Endothelial cell of umbilical vein (primary cell): ENCODE data around the gene SLC10A7. TPM values are rescaled to one million over a fixed set of nuclear protein-coding genes. Genes with fewer than 3 reads are reported as not detected.

Experiments used
- BruUV-seq: library from RNA; stranded (reverse); fragments of 400-500 nt; replicated peaks from 2 replicates; lab custom pipeline; 2021; lab: Mats Ljungman, UMichigan
- CTCF ChIA-PET: fragments of 300-600, 350-600 bp; sonication (Branson Sonifier 250); formaldehyde crosslinking; loops from one replicate; lab custom pipeline; 2021; ENCODE audit warnings: antibody characterized with exemption, inconsistent platforms; lab: Charles Lee
- POLR2A ChIA-PET: fragments of 300-600, 350-600 bp; sonication (Branson Sonifier 250); formaldehyde crosslinking; loops from one replicate; lab custom pipeline; 2021; ENCODE audit warnings: antibody characterized with exemption, inconsistent platforms; lab: Charles Lee
- DNase-seq: peaks from one replicate; pipeline ENCODE4 v3.0.0-alpha.2; 2011; ENCODE audit warnings: low read depth, low spot score
- FAIRE-seq: peaks from 2 replicates; lab custom pipeline; 2011; peaks lifted over from hg19 to GRCh38; lab: Jason Lieb, UNC
- H2AFZ ChIP-seq: 2 replicates; pipeline ENCODE4 v1.6.0; 2012; ENCODE audit warnings: low read depth, low read length, control low read depth, inconsistent platforms
- H3K27ac ChIP-seq: 2 replicates; pipeline ENCODE4 v1.5.1; 2011; ENCODE audit warnings: low read depth, mild to moderate bottlenecking, control low read depth, low read length, moderate library complexity; ENCODE audit not compliant: insufficient read depth
- H3K27me3 ChIP-seq, 2 experiments: 2 replicates each; pipeline versions ENCODE4 v1.6.0 to v1.6.1; 2011; ENCODE audit warnings: low read length in 2 of 2, mixed read lengths in 1 of 2; ENCODE audit not compliant: control insufficient read depth in 2 of 2, insufficient read depth in 2 of 2
- H3K36me3 ChIP-seq, 2 experiments: 2 replicates in 1 of 2; 3 replicates in 1 of 2; pipeline ENCODE4 v1.5.1; 2011; ENCODE audit warnings: low read length in 2 of 2, mild to moderate bottlenecking in 1 of 2, moderate library complexity in 1 of 2; ENCODE audit not compliant: control insufficient read depth in 2 of 2, insufficient read depth in 2 of 2; ENCODE audit errors: extremely low read depth in 1 of 2
- H3K4me1 ChIP-seq: 3 replicates; pipeline ENCODE4 v1.5.1; 2011; ENCODE audit warnings: mild to moderate bottlenecking, low read length; ENCODE audit not compliant: control insufficient read depth, insufficient read depth; ENCODE audit errors: extremely low read depth
- H3K4me2 ChIP-seq: 2 replicates; pipeline ENCODE4 v1.6.1; 2011; ENCODE audit warnings: low read length, control low read depth, mixed read lengths; ENCODE audit not compliant: insufficient read depth
- H3K4me3 ChIP-seq, 3 experiments: fragments of 200-600 bp in 1 of 3; sonication (generic), shearing (Covaris generic) in 1 of 3; replicated peaks in 1 of 3; 2 replicates each; pipeline ENCODE4 v1.5.1; 2011 to 2016; ENCODE audit warnings: control low read depth in 3 of 3, low read length in 3 of 3, mild to moderate bottlenecking in 2 of 3, inconsistent platforms in 1 of 3, low read depth in 1 of 3, moderate library complexity in 1 of 3; ENCODE audit not compliant: insufficient read depth in 1 of 3
- H3K79me2 ChIP-seq: 2 replicates; pipeline ENCODE4 v1.6.0; 2012; ENCODE audit warnings: low read length, inconsistent platforms; ENCODE audit not compliant: control insufficient read depth, insufficient read depth
- H3K9ac ChIP-seq: replicated peaks from 2 replicates; pipeline ENCODE3; 2011; ENCODE audit warnings: low read length, control low read depth; ENCODE audit not compliant: insufficient read depth; ENCODE audit errors: extremely low read depth
- H3K9me1 ChIP-seq: replicated peaks from 3 replicates; pipeline ENCODE4 v1.6.0; 2011; ENCODE audit warnings: mild to moderate bottlenecking, low read length; ENCODE audit not compliant: control insufficient read depth, insufficient read depth; ENCODE audit errors: extremely low read depth
- H3K9me3 ChIP-seq: replicated peaks from 2 replicates; pipeline ENCODE4 v1.5.1; 2012; ENCODE audit warnings: low read length, inconsistent platforms; ENCODE audit not compliant: control insufficient read depth, insufficient read depth
- H4K20me1 ChIP-seq: replicated peaks from 2 replicates; pipeline ENCODE3; 2011; ENCODE audit warnings: mild to moderate bottlenecking, low read length; ENCODE audit not compliant: control insufficient read depth, insufficient read depth; ENCODE audit errors: extremely low read depth
- EZH2 ChIP-seq: IDR thresholded peaks from 2 replicates; pipeline ENCODE4 v1.6.1; 2012; ENCODE audit warnings: borderline replicate concordance, low read depth, mild to moderate bottlenecking, moderate library complexity, low read length, inconsistent platforms; ENCODE audit not compliant: severe bottlenecking
- FOS ChIP-seq: IDR thresholded peaks from 2 replicates; pipeline ENCODE4 v1.6.1; 2011; ENCODE audit warnings: mild to moderate bottlenecking, low read length, moderate library complexity, borderline replicate concordance; ENCODE audit not compliant: insufficient read depth
- GATA2 ChIP-seq: IDR thresholded peaks from 2 replicates; pipeline ENCODE4 v1.7.0; 2011; ENCODE audit warnings: low read depth, mild to moderate bottlenecking, moderate library complexity, mixed read lengths, low read length; ENCODE audit not compliant: insufficient read length, insufficient read depth
- JUN ChIP-seq: IDR thresholded peaks from 2 replicates; pipeline ENCODE4 v1.6.1; 2011; ENCODE audit warnings: borderline replicate concordance, low read depth; ENCODE audit not compliant: insufficient read length, insufficient read depth
- MYC ChIP-seq: IDR thresholded peaks from one replicate; pipeline ENCODE4 v1.6.1; 2011; ENCODE audit warnings: mild to moderate bottlenecking, low read depth, low read length
- POLR2A ChIP-seq: IDR thresholded peaks from 2 replicates; pipeline ENCODE4 v1.6.1; 2012; ENCODE audit warnings: low read depth, mild to moderate bottlenecking, control low read depth, low read length
- POLR2AphosphoS5 ChIP-seq: IDR thresholded peaks from 2 replicates; pipeline ENCODE4 v1.6.1; 2012; ENCODE audit warnings: low read depth, mild to moderate bottlenecking, control low read depth, low read length, moderate library complexity; ENCODE audit not compliant: insufficient read depth
- dilution Hi-C: fragments of 300-500 bp; cut with MboI; formaldehyde crosslinking; loops from one replicate; pipeline ENCODE4 v1.15.0; 2019; ENCODE audit warnings: low sequenced_read_pairs; ENCODE audit not compliant: extremely low pct_ligation_motif_present
- intact Hi-C: fragments of 100-400 bp; cut with micrococcal nuclease; formaldehyde crosslinking; loops from one replicate; pipeline ENCODE4 v1.10.0; 2022
- polyA plus RNA-seq, 4 experiments: library from polyadenylated mRNA; depleted of rRNA in 3 of 4; stranded (reverse) in 3 of 4; unstranded in 1 of 4; fragments of >200 nt; gene quantifications; 2 replicates each; pipeline versions ENCODE4 v1.2.1 to v1.2.3, GENCODE V29; 2011 to 2012; ENCODE audit warnings: missing spikeins in 1 of 4
- total RNA-seq: library from RNA; stranded (reverse); gene quantifications from 2 replicates; pipeline ENCODE4 v1.2.3, GENCODE V29; 2021
- TF ChIP-seq, protein P1 (sequence below), 2 donors: IDR thresholded peaks; 1 replicate in 1 of 2; 2 replicates in 1 of 2; pipeline ENCODE4 v1.5.1; 2011; ENCODE audit warnings: low read length in 2 of 2, mild to moderate bottlenecking in 2 of 2, moderate library complexity in 2 of 2, control low read depth in 1 of 2, inconsistent platforms in 1 of 2, low read depth in 1 of 2; ENCODE audit not compliant: insufficient read depth in 1 of 2; ENCODE audit errors: extremely low read depth in 1 of 2
- TF ChIP-seq, protein P2 (sequence below): IDR thresholded peaks from 2 replicates; pipeline ENCODE4 v1.6.1; 2011; ENCODE audit not compliant: insufficient read depth, insufficient read length

SLC10A7 gene
- total and polyA plus RNA-seq, 2 donors (not counting 3 experiments of a cell fraction or from before 2014, with no cell fraction given) = 13.6 to 20.4 TPM

DNA sequence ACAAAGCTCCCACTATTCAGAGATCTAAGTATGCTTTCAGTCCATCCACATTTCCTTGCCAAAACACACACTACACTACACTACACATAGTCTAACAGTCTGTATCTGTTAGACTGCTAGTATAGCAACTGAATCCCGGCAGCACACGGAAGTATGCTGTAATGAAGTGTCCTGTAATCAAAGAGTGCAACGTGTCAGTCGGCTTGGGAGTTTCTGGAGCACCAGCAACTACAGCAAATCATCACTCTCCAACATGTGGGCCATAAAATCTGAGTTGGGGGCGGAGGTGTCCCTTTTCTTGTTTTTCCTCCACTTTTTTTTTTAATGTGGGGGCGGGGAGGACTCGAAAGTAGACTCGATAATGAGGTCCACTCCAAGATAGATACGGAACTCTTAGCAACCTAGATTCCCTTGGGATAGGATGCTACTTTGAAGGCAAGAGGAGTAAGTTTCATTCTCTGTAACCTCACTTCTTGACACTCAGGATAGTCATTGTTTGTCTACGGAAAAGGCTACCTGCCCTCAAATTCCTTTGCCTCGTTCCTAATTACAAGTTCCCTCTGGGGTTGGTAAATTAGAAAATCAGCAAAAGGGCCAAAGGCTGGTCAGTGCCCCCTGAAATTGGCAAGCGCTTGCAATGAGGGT lies 722 bp downstream of the SLC10A7 start:
- peak overlapping the region; percentile 83 for H3K4me2 ChIP-seq
- H4K20me1 ChIP-seq = no peaks in the 10 kb centered on the region
- CTCF ChIA-PET = interaction anchor here (1.4 to 4.1 kb wide), 2 partner anchors 25 to 177 kb away, joined by 3 to 35 read pairs; no protein-coding TSS in a partner anchor
- no peaks in the 10 kb centered on the region for H3K9me3 ChIP-seq
- TF ChIP-seq GATA2 (no peak), FOS (no peak), EZH2 (no peak), JUN (no peak), MYC (no peak), POLR2AphosphoS5 (no peak), POLR2A (no peak)
- TF ChIP-seq, protein P1, sequence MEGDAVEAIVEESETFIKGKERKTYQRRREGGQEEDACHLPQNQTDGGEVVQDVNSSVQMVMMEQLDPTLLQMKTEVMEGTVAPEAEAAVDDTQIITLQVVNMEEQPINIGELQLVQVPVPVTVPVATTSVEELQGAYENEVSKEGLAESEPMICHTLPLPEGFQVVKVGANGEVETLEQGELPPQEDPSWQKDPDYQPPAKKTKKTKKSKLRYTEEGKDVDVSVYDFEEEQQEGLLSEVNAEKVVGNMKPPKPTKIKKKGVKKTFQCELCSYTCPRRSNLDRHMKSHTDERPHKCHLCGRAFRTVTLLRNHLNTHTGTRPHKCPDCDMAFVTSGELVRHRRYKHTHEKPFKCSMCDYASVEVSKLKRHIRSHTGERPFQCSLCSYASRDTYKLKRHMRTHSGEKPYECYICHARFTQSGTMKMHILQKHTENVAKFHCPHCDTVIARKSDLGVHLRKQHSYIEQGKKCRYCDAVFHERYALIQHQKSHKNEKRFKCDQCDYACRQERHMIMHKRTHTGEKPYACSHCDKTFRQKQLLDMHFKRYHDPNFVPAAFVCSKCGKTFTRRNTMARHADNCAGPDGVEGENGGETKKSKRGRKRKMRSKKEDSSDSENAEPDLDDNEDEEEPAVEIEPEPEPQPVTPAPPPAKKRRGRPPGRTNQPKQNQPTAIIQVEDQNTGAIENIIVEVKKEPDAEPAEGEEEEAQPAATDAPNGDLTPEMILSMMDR (IDR thresholded peaks at IDR 0.05; ENCODE audit: extremely low read depth in 1 of 2, insufficient read depth in 1 of 2, low read depth in 1 of 2, low read length in 2 of 2) = no peak
- TF ChIP-seq, protein P2, sequence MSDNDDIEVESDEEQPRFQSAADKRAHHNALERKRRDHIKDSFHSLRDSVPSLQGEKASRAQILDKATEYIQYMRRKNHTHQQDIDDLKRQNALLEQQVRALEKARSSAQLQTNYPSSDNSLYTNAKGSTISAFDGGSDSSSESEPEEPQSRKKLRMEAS = no peak
- H3K79me2 ChIP-seq = peaks cover 22% of the 10 kb centered on the region
- H3K9ac ChIP-seq = peak overlapping the region; percentile 96
- no peaks in the 10 kb centered on the region for H3K36me3 ChIP-seq
- FAIRE-seq (peak; percentile 68), DNase-seq (peak; percentile 79)
- H2AFZ ChIP-seq = peak overlapping the region; percentile 99
- BruUV-seq = TSS peak; percentile 21
- no peaks in the 10 kb centered on the region for H3K9me1 ChIP-seq
- POLR2A ChIA-PET = no interaction called here
- peak overlapping the region; percentile 84 to 99 (median 90) for H3K4me3 ChIP-seq
- H3K4me1 ChIP-seq = peaks cover 17% of the 10 kb centered on the region
- intact Hi-C loops = loop anchor here (1.0 to 10.0 kb wide), 7 partner anchors 32 to 586 kb away; partner anchors contain the start of gene ZNF827
- H3K27me3 ChIP-seq = no peaks in the 10 kb centered on the region
- peak overlapping the region; percentile 73 for H3K27ac ChIP-seq
- dilution Hi-C loops = no loop called here
